Hippocampal formation (tissue), 2 donors: Measurements from ENCODE around the gene PLEKHO2.

Experiments
- DNase-seq, 2 donors: peaks; one replicate each; lab custom pipeline; 2025; lab: John Stamatoyannopoulos, UW

The PLEKHO2 gene

GRCh38 chr15:64855205-64855975 is 13.7 kb downstream of the PLEKHO2 start:
- DNase-seq, result no peak

- peak; percentile 92 to 96 for DNase-seq
These were observed 14.9 kb downstream of the PLEKHO2 start for GRCh38 chr15:64856429-64857145.

GRCh38 chr15:64857421-64857820 is 15.7 kb downstream of the PLEKHO2 start:
- DNase-seq, result no peak

DNA sequence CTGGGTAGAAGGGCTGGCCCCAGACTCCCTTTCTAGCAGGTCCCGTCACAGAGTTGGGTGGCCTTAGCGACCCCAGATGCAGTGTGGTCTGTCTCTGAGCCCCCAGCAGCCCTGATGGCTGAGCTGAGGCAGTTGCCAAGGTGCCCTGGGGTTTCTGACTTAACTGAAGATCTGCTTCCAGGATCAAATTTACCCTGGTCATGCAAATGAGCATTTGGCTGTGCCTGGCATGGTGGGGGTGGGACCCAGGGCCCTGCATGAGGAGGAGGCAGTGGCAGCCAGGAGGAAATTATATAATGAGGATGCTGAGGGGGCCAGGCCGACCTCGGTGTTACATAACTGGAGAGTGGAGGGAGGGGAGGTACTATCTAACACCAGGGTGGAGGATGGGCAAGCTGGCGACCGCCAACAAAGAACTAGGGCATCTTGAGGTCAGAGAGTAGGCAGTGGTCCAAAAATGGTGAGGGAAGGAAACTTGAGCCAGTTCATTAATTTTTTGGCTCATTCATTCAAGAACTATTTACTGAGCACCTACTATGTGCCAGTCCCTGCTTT is 16.4 kb downstream of the PLEKHO2 start:
- no peak for DNase-seq

- no peak for DNase-seq
These were observed 17.5 kb downstream of the PLEKHO2 start for GRCh38 chr15:64859226-64859625.

GRCh38 chr15:64861331-64861730 is 19.6 kb downstream of the PLEKHO2 start:
- DNase-seq, result no peak

GRCh38 chr15:64861960-64862359 is 20.2 kb downstream of the PLEKHO2 start:
- DNase-seq, result no peak

DNA sequence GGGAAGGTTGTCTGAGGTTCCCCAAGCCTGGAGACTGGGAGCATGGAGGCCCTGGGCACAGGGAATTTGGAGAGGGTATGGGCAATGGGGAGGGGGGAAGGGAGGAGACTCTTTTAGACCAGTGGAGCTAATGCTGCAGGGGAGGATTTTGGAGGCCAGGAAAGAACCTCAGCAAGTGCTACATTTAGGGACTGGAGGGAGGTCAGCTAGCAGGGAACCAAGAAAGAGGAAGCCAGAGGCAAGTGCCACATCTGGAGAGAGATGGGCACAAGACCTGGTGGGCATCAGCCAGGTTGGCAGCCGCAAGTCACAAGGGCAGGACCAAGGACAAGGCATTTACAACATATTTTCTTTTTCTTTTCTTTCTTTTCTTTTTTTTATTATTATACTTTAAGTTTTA is 20.7 kb downstream of the PLEKHO2 start:
- DNase-seq, result no peak

DNA sequence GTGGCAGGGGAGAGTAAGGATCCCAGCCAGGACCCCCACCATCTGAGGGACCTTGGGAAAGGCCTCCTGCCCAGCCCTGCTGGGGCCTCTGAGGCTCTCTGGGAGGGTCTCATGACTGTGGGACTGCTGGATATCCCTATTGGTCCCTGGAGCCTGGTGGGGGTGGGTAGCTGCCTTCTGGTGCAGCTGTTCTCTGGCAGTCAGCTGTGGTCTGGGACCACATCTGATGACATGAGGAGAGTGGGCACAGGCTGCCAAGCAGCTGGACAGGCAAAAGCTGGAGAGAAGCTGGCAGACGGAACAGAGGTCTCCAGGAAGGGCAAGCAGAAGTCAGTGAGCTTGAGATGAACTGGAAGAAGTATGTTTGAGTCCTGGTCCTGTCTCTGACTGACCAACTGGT is 22.4 kb downstream of the PLEKHO2 start:
- DNase-seq, result no peak

GRCh38 chr15:64865126-64865997 is 23.6 kb downstream of the PLEKHO2 start:
- DNase-seq, result no peak

- peak; percentile 38 to 43 for DNase-seq
These were observed 24.3 kb downstream of the PLEKHO2 start for GRCh38 chr15:64865998-64866520.

- DNase-seq, result no peak
These were observed 27.8 kb downstream of the PLEKHO2 start for GRCh38 chr15:64869501-64869900.

GRCh38 chr15:64870353-64870752 is 28.6 kb downstream of the PLEKHO2 start:
- no peak for DNase-seq

GRCh38 chr15:64875641-64876223 is 34.0 kb downstream of the PLEKHO2 start:
- no peak for DNase-seq

GRCh38 chr15:64877435-64877834 is 35.7 kb downstream of the PLEKHO2 start:
- peak; percentile 26 to 53 for DNase-seq

GRCh38 chr15:64878705-64879104 is 37.0 kb downstream of the PLEKHO2 start:
- no peak for DNase-seq

DNA sequence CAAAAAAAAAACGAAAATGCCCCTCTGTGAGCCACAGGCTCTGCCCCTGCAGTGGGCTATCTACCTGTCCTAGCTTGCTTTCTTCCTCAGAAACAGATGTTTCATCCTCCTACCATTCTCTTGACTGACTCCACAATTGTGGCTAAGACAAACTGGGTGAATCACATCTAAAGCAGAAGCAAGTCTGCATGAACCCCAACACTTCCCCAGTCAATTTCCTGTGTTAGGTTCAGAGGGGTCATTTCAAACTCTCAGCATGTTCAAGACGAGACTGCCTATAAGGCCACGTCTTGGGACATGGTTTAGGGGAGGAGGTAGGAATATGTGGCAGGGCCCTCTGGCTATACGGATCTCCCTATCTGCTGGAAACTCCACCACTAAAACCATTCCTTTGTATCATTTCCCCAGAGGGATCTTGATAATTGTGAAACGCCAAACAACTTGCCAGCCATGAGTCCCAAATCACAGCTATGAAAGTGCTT is 41.4 kb downstream of the PLEKHO2 start:
- DNase-seq, result peak in 1 of 2 donors; percentile 22

DNA sequence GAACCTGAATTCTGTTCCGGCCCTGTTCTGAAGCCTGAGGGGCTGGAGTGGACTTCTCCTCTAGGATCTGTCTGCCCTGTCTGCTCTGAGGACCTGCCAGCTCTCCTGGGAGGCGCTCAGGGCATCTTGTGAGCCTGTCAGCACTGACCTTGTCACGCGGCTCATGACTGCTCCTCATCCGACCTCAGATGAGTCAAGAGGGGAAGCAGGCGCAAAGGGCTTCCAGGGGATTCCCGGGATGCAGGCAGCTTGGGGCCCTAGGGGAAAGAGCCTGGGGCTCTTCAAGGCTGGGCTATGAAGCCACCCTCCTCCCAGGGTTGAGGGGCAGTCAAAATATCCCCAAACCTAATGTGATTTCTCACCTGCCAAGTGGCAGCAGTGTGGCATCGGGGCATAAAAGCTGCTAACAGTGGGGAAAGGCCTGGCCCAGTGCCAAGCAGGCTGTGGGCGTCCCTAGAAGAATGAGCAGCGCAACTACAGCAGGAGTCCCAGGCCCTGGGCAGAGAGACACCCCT is 42.3 kb downstream of the PLEKHO2 start:
- peak in 1 of 2 donors; percentile 39 for DNase-seq

DNA sequence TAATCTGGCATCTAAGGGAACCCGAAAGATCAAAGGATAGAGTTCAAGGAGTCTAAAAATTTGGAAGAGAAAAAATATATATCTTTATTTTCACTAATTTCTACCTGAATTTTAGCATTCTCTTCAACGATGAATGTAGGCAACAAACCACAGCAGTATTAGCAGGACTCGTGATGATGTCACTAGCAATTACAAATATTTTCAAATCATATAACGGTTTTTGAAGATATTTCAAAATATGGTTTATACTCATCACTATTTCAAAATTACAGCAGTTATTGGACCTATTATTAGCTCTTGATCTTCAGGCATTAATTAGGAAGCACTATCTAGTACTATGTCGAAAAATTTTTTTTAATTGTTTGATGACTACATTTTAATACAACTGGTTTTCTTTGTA is 43.0 kb downstream of the PLEKHO2 start:
- DNase-seq, result no peak

GRCh38 chr15:64888336-64888735 is 46.6 kb downstream of the PLEKHO2 start:
- no peak for DNase-seq

GRCh38 chr15:64891561-64891960 is 49.8 kb downstream of the PLEKHO2 start:
- no peak for DNase-seq
